Nephron (organoid): ENCODE data around the gene SLC13A3.

Experiments
- H3K27ac Mint-ChIP-seq, 3 experiments: 2 replicates each; pipeline ENCODE4 v1.8.0; 2020; ENCODE audit warnings: mixed read lengths in 3 of 3, mild to moderate bottlenecking in 2 of 3, moderate library complexity in 1 of 3
- H3K27me3 Mint-ChIP-seq: 2 replicates; pipeline ENCODE4 v1.8.0; 2021; ENCODE audit warnings: low read depth, mild to moderate bottlenecking, moderate library complexity, mixed read lengths
- H3K36me3 Mint-ChIP-seq: 2 replicates; pipeline ENCODE4 v1.8.0; 2020; ENCODE audit warnings: low read depth, mixed read lengths
- H3K4me1 Mint-ChIP-seq: 2 replicates; pipeline ENCODE4 v1.8.0; 2020; ENCODE audit warnings: mixed read lengths
- H3K4me3 Mint-ChIP-seq, 3 experiments: 2 replicates each; pipeline ENCODE4 v1.8.0; 2020; ENCODE audit warnings: mild to moderate bottlenecking in 3 of 3, mixed read lengths in 3 of 3, moderate library complexity in 2 of 3
- H3K9me3 Mint-ChIP-seq: 2 replicates; pipeline ENCODE4 v1.8.0; 2020; ENCODE audit warnings: mixed read lengths
- CTCF ChIP-seq, 3 experiments: fragments of 200-600 bp; sonication (generic); IDR thresholded peaks; one replicate each; pipeline ENCODE4 v1.5.0; 2021; ENCODE audit warnings: antibody characterized with exemption in 3 of 3; ENCODE audit not compliant: unreplicated experiment in 3 of 3

The SLC13A3 gene

DNA sequence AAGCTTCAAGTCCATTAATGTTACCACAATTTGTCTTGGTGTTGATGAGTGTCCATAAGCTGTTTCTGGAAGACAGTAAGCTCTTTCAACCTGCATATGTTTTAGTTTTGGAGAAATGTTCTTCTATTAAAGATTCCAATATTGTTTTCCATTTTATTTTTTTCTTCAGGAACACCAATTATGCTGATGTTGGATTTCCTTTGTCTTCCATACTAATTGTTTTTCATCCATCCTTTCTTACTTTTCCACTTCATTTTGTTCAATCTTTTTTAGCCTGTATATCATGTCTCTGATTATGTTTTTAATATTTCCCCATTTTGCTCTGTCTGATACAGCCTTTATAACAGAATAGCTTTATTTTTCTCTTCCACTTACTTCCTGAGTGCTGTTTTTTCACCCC is 21.9 kb downstream of the SLC13A3 start:
- Mint-ChIP-seq H3K9me3 (peaks cover 19% of the 10 kb centered on the region), H3K4me1 (no peaks in the 10 kb centered on the region), H3K27ac (no peak overlapping the region), H3K27me3 (no peaks in the 10 kb centered on the region), H3K36me3 (peaks cover 9% of the 10 kb centered on the region), H3K4me3 (no peak overlapping the region)
- TF ChIP-seq CTCF (IDR thresholded peaks at IDR 0.05; ENCODE audit: unreplicated experiment in 3 of 3), result no peak

DNA sequence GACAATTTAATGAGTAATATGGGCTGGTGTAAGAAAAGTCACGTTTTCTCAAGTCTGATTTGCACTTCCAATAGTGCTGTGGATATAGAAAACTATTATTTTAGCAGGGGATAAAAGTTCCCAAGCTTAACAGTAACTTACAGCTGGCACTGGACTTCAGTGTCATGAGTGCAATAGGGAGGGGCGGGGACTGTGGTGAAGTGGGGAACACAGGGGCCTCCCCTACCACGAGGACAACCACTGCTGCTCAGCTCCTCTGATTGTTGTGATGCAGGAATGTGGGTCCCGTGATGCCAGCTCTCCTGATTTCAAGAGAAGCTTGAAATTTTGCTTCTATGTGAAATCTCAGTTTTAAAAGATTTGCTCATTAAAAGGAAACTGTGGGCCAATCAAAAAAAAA is 24.0 kb downstream of the SLC13A3 start:
- Mint-ChIP-seq H3K9me3 (peaks cover 23% of the 10 kb centered on the region), H3K4me1 (no peaks in the 10 kb centered on the region), H3K27ac (no peak overlapping the region), H3K4me3 (no peak overlapping the region), H3K27me3 (no peaks in the 10 kb centered on the region), H3K36me3 (peaks cover 9% of the 10 kb centered on the region)
- no peak for TF ChIP-seq CTCF (IDR thresholded peaks at IDR 0.05; ENCODE audit: unreplicated experiment in 3 of 3)

DNA sequence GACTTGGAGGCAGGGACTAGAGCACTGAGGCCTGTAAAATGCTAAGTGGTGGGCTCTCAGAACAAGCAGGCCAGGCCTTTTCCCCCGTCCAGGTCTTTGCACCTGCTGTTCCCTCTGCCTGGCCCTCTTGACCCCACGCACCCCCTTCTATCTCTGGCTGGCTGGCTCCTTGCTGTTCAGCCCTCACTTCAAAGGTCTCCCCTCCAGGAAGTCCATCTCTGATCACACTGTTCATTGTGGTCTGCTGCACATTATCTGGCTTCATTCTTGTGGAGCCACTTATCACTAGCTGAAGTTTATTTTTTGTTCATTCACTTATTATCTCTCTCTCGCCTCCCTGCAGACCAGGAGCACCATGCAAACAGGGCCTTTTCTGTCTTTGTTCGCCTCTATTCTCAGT is 24.5 kb downstream of the SLC13A3 start:
- no peak for TF ChIP-seq CTCF (IDR thresholded peaks at IDR 0.05; ENCODE audit: unreplicated experiment in 3 of 3)
- Mint-ChIP-seq H3K9me3 (peaks cover 25% of the 10 kb centered on the region), H3K27ac (no peak overlapping the region), H3K4me1 (no peaks in the 10 kb centered on the region), H3K4me3 (no peak overlapping the region), H3K36me3 (peaks cover 9% of the 10 kb centered on the region), H3K27me3 (no peaks in the 10 kb centered on the region)

DNA sequence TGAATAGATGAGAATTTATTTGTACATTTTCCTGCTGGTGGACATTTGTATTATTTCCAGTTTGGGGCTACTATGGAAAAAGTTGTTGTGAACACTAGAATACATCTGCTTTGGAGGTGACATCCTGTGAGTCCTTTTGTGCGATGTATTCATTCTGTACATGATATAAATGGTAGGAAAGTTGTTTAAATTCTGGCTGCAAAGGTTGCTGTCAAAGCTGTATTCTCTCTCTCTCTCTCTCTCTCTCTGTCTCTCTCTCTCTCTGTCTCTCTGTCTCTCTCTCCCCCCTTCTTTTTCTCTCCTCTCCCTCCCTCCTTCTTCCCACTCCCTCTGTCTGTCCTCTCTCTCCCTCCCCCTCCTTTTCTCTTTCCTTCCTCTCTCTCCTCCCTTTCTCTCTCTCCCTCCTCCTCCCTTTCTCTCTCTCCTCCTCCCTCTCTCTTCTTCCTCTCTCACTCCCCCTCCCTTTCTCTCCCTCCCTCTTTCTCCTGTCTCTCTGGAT is 25.3 kb downstream of the SLC13A3 start:
- H3K9me3 Mint-ChIP-seq, result peaks cover 23% of the 10 kb centered on the region
- no peaks in the 10 kb centered on the region for H3K4me1 Mint-ChIP-seq
- H3K27ac Mint-ChIP-seq, result no peak overlapping the region
- peaks cover 9% of the 10 kb centered on the region for H3K36me3 Mint-ChIP-seq
- TF ChIP-seq CTCF (IDR thresholded peaks at IDR 0.05; ENCODE audit: unreplicated experiment in 3 of 3), result no peak
- H3K27me3 Mint-ChIP-seq, result no peaks in the 10 kb centered on the region
- H3K4me3 Mint-ChIP-seq, result no peak overlapping the region

GRCh38 chr20:46624946-46625345 is 26.3 kb downstream of the SLC13A3 start:
- Mint-ChIP-seq H3K36me3 (peaks cover 4% of the 10 kb centered on the region), H3K27ac (no peak overlapping the region), H3K9me3 (peaks cover 18% of the 10 kb centered on the region), H3K27me3 (no peaks in the 10 kb centered on the region), H3K4me1 (no peaks in the 10 kb centered on the region), H3K4me3 (no peak overlapping the region)
- TF ChIP-seq CTCF (IDR thresholded peaks at IDR 0.05; ENCODE audit: unreplicated experiment in 3 of 3), result no peak

GRCh38 chr20:46622165-46622564 is 29.1 kb downstream of the SLC13A3 start:
- no peaks in the 10 kb centered on the region for H3K36me3 Mint-ChIP-seq
- no peak for TF ChIP-seq CTCF (IDR thresholded peaks at IDR 0.05; ENCODE audit: unreplicated experiment in 3 of 3)
- H3K27me3 Mint-ChIP-seq, result no peaks in the 10 kb centered on the region
- no peak overlapping the region for H3K4me3 Mint-ChIP-seq
- H3K9me3 Mint-ChIP-seq, result peaks cover 10% of the 10 kb centered on the region
- H3K4me1 Mint-ChIP-seq, result no peaks in the 10 kb centered on the region
- H3K27ac Mint-ChIP-seq, result no peak overlapping the region
